MM.1S (cell line): ENCODE data around the gene RAB34.

Experiments
- DNase-seq: peaks from one replicate; pipeline ENCODE4 v3.0.0-alpha.2; 2015
- H2AFZ ChIP-seq: fragments of 300-600 bp; sonication (generic); 2 replicates; pipeline ENCODE4 v1.6.0; 2016; ENCODE audit warnings: antibody characterized with exemption, low read length
- H3F3A ChIP-seq: fragments of 300-600 bp; sonication (generic); 2 replicates; pipeline ENCODE4 v1.6.1; 2016; ENCODE audit warnings: mild to moderate bottlenecking, antibody characterized with exemption, low read length, moderate library complexity, mixed read lengths; ENCODE audit not compliant: insufficient read depth
- H3K27ac ChIP-seq: fragments of 300-600 bp; sonication (generic); 2 replicates; pipeline ENCODE4 v1.5.1; 2016; ENCODE audit warnings: mild to moderate bottlenecking, low read length
- H3K27me3 ChIP-seq: fragments of 300-600 bp; sonication (generic); replicated peaks from 2 replicates; pipeline ENCODE4 v1.6.0; 2016; ENCODE audit warnings: low read length; ENCODE audit not compliant: insufficient read depth
- H3K36me3 ChIP-seq: fragments of 300-600 bp; sonication (generic); replicated peaks from 2 replicates; pipeline ENCODE4 v1.6.1; 2016; ENCODE audit warnings: mild to moderate bottlenecking, low read length, mixed read lengths; ENCODE audit not compliant: insufficient read depth
- H3K4me1 ChIP-seq: fragments of 300-600 bp; sonication (generic); 2 replicates; pipeline ENCODE4 v1.6.1; 2016; ENCODE audit warnings: low read length, mixed read lengths
- H3K4me2 ChIP-seq: fragments of 300-600 bp; sonication (generic); 2 replicates; pipeline ENCODE4 v1.6.0; 2016; ENCODE audit warnings: low read depth, low read length
- H3K4me3 ChIP-seq: fragments of 300-600 bp; sonication (generic); 2 replicates; pipeline ENCODE4 v1.5.1; 2016; ENCODE audit warnings: low read length, mixed read lengths
- H3K79me2 ChIP-seq: fragments of 300-600 bp; sonication (generic); 2 replicates; pipeline ENCODE4 v1.6.1; 2016; ENCODE audit warnings: mixed run types, low read length, mixed read lengths
- H3K9ac ChIP-seq: fragments of 300-600 bp; sonication (generic); 2 replicates; pipeline ENCODE4 v1.6.1; 2016; ENCODE audit warnings: low read length, mixed read lengths
- H3K9me2 ChIP-seq: fragments of 300-600 bp; sonication (generic); replicated peaks from 2 replicates; pipeline ENCODE4 v1.6.1; 2016; ENCODE audit warnings: mild to moderate bottlenecking, low read length, mixed read lengths; ENCODE audit not compliant: insufficient read depth
- H3K9me3 ChIP-seq: fragments of 300-600 bp; sonication (generic); replicated peaks from 2 replicates; pipeline ENCODE4 v1.6.1; 2016; ENCODE audit warnings: mild to moderate bottlenecking, low read length, mixed read lengths; ENCODE audit not compliant: insufficient read depth
- H4K20me1 ChIP-seq: fragments of 300-600 bp; sonication (generic); 2 replicates; pipeline ENCODE4 v1.6.1; 2016; ENCODE audit warnings: mild to moderate bottlenecking, low read length, moderate library complexity, mixed read lengths; ENCODE audit not compliant: insufficient read depth
- EZH2 ChIP-seq: fragments of 300-600 bp; sonication (generic); optimal IDR thresholded peaks from 2 replicates; pipeline ENCODE3; 2017; ENCODE audit warnings: low read depth, mild to moderate bottlenecking, antibody characterized with exemption, low read length, mixed read lengths
- EZH2phosphoT487 ChIP-seq: fragments of 300-600 bp; sonication (generic); IDR thresholded peaks from 2 replicates; pipeline ENCODE4 v1.6.1; 2018; ENCODE audit warnings: antibody characterized with exemption, low read length
- TF ChIP-seq, protein P1 (sequence below): fragments of 300-600 bp; sonication (generic); IDR thresholded peaks from 2 replicates; pipeline ENCODE4 v1.5.1; 2016; ENCODE audit warnings: antibody characterized with exemption, low read length, mixed read lengths

The RAB34 gene

DNA sequence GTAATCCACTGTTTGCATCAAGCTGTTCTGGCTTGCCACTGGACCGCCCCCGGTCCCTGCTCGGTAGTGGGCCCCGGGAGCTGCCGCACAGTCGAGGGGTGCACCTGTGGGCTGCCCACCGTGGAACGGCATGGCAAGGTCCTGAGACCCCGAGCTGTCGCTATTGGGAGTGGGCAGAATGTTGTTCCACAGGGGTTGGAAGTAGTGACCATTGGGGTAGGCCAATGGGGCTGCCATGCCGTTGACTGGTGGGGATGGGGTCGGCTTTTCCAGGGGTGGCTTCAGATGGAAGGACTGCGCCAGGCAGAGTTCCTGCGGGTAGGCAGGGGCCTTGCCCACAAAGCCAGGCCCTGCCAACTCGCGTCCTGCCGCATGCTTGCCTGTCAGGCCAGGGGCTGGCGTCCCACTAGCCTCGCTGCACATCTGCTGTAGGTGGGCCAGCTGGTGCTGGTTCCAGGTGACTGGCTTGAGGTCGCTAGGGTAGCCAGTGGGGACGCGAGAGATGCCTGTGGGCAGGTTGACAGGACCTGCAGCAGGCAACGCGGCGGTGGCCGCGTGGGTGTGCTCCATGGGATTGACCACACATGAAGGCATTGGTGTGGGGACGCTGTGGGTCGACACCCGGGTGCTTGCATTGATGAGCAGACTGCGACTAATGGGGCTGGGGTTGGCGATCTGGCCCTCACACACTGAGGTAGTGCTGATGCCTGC lies 40.9 kb upstream of the RAB34 start:
- Histone ChIP-seq H3K79me2 (peaks cover 7% of the 10 kb centered on the region; the same call in 1 of the 2 replicates), H3K9me3 (no peaks in the 10 kb centered on the region), H3K4me2 (no peak overlapping the region), H3K4me3 (no peak overlapping the region), H3K36me3 (no peaks in the 10 kb centered on the region), H3K27me3 (no peaks in the 10 kb centered on the region), H3F3A (peaks cover 9% of the 10 kb centered on the region), H2AFZ (no peak overlapping the region), H3K9me2 (no peaks in the 10 kb centered on the region), H4K20me1 (no peaks in the 10 kb centered on the region), H3K27ac (no peak overlapping the region), H3K4me1 (peaks cover 9% of the 10 kb centered on the region), H3K9ac (no peak overlapping the region)
- no peak for DNase-seq
- TF ChIP-seq EZH2phosphoT487 (no peak), EZH2 (no peak)
- TF ChIP-seq, protein P1, sequence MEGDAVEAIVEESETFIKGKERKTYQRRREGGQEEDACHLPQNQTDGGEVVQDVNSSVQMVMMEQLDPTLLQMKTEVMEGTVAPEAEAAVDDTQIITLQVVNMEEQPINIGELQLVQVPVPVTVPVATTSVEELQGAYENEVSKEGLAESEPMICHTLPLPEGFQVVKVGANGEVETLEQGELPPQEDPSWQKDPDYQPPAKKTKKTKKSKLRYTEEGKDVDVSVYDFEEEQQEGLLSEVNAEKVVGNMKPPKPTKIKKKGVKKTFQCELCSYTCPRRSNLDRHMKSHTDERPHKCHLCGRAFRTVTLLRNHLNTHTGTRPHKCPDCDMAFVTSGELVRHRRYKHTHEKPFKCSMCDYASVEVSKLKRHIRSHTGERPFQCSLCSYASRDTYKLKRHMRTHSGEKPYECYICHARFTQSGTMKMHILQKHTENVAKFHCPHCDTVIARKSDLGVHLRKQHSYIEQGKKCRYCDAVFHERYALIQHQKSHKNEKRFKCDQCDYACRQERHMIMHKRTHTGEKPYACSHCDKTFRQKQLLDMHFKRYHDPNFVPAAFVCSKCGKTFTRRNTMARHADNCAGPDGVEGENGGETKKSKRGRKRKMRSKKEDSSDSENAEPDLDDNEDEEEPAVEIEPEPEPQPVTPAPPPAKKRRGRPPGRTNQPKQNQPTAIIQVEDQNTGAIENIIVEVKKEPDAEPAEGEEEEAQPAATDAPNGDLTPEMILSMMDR = no peak

- no peaks in the 10 kb centered on the region for H3K9me3 ChIP-seq
Measured at GRCh38 chr17:28756049-28756804, 38.6 kb upstream of the RAB34 start.

DNA sequence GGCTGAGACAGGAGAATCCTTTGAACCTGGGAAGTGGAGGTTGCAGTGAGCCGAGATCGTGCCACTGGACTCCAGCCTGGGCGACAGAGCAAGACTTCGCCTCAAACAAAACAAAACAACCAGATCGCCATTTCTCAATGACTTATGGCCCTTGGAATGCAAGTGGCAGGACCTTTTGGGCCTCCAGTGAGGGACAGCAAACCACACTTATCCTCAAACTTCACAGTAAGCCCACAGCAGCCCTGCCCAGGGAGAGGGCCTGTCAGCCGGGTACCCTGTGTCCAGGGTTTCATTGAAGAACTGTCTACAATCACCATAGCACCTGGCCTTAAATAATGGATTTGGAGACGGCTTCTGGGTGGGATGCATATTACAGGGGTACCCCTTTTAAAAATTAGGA lies 37.8 kb upstream of the RAB34 start:
- H3K79me2 ChIP-seq = no peaks in the 10 kb centered on the region
- no peaks in the 10 kb centered on the region for H3K36me3 ChIP-seq
- H4K20me1 ChIP-seq = no peaks in the 10 kb centered on the region
- 0 out of 2 replicates have a peak, but pooled peaks cover 2% of the 10 kb centered on the region for H3F3A ChIP-seq
- no peak overlapping the region for H3K9ac ChIP-seq
- TF ChIP-seq, protein P1 = no peak
- TF ChIP-seq EZH2phosphoT487 (no peak), EZH2 (no peak)
- H3K9me2 ChIP-seq = no peaks in the 10 kb centered on the region
- H3K4me2 ChIP-seq = no peak overlapping the region
- H3K4me1 ChIP-seq = no peaks in the 10 kb centered on the region
- H3K27me3 ChIP-seq = no peaks in the 10 kb centered on the region
- H3K4me3 ChIP-seq = no peak overlapping the region
- no peak for DNase-seq
- H2AFZ ChIP-seq = no peak overlapping the region
- H3K9me3 ChIP-seq = no peaks in the 10 kb centered on the region
- no peak overlapping the region for H3K27ac ChIP-seq

More at GRCh38 chr17:28756049-28756804, 38.6 kb upstream of the RAB34 start:
- Histone ChIP-seq H3F3A (no peaks in the 10 kb centered on the region), H3K9me2 (no peaks in the 10 kb centered on the region), H4K20me1 (no peaks in the 10 kb centered on the region), H3K4me2 (no peak overlapping the region), H3K27me3 (no peaks in the 10 kb centered on the region), H3K27ac (no peak overlapping the region), H3K36me3 (no peaks in the 10 kb centered on the region), H2AFZ (no peak overlapping the region), H3K9ac (no peak overlapping the region), H3K4me3 (no peak overlapping the region), H3K79me2 (no peaks in the 10 kb centered on the region), H3K4me1 (no peaks in the 10 kb centered on the region)
- TF ChIP-seq, protein P1 = no peak
- no peak for TF ChIP-seq EZH2
- TF ChIP-seq EZH2phosphoT487 = no peak
- no peak for DNase-seq
